DND-41 (cell line): ENCODE measurements around the gene ZNF394.

Experiments
- ATAC-seq: fragments of 200-7000 bp; cut with Tn5 transposase; 3 replicates; pipeline ENCODE4 v1.9.1; 2021; ENCODE audit warnings: low read depth; ENCODE audit not compliant: insufficient read depth
- DNase-seq: peaks from one replicate; pipeline ENCODE4 v3.0.0-alpha.2; 2020
- H2AFZ ChIP-seq: 2 replicates; pipeline ENCODE4 v1.6.0; 2012; ENCODE audit warnings: low read depth, low read length
- H3K27ac ChIP-seq: 2 replicates; pipeline ENCODE4 v1.5.1; 2012; ENCODE audit warnings: low read length, inconsistent platforms
- H3K27me3 ChIP-seq: fragments of 200-600 bp; sonication (generic); 2 replicates; pipeline ENCODE4 v1.6.0; 2012; ENCODE audit warnings: low read length, mild to moderate bottlenecking, inconsistent platforms; ENCODE audit not compliant: insufficient read depth, poor library complexity
- H3K36me3 ChIP-seq: 2 replicates; pipeline ENCODE4 v1.5.1; 2012; ENCODE audit warnings: low read length, inconsistent platforms; ENCODE audit not compliant: insufficient read depth
- H3K4me1 ChIP-seq: 2 replicates; pipeline ENCODE4 v1.5.1; 2012; ENCODE audit warnings: mild to moderate bottlenecking, low read length; ENCODE audit not compliant: insufficient read depth
- H3K4me2 ChIP-seq: 2 replicates; pipeline ENCODE4 v1.6.0; 2012; ENCODE audit warnings: mild to moderate bottlenecking, moderate library complexity, low read length, inconsistent platforms; ENCODE audit not compliant: insufficient read depth
- H3K4me3 ChIP-seq, 2 experiments: fragments of 200-600 bp in 1 of 2; shearing (Covaris generic) in 1 of 2; 2 replicates each; pipeline ENCODE4 v1.5.1; 2012 to 2016; ENCODE audit warnings: inconsistent platforms in 2 of 2, low read length in 2 of 2, mild to moderate bottlenecking in 2 of 2, low read depth in 1 of 2, moderate library complexity in 1 of 2
- H3K79me2 ChIP-seq: 2 replicates; pipeline ENCODE4 v1.6.0; 2012; ENCODE audit warnings: low read length, inconsistent platforms; ENCODE audit not compliant: insufficient read depth
- H3K9ac ChIP-seq: 2 replicates; pipeline ENCODE4 v1.6.0; 2012; ENCODE audit warnings: low read depth, mild to moderate bottlenecking, inconsistent platforms, low read length, moderate library complexity
- H3K9me3 ChIP-seq: 2 replicates; pipeline ENCODE4 v1.5.1; 2012; ENCODE audit warnings: low read length, moderate library complexity, mild to moderate bottlenecking, inconsistent platforms; ENCODE audit not compliant: insufficient read depth, severe bottlenecking
- H4K20me1 ChIP-seq: 2 replicates; pipeline ENCODE4 v1.6.0; 2012; ENCODE audit warnings: low read length; ENCODE audit not compliant: insufficient read depth
- EZH2 ChIP-seq: IDR thresholded peaks from 3 replicates; pipeline ENCODE4 v1.6.1; 2012; ENCODE audit warnings: borderline replicate concordance, low read depth, mild to moderate bottlenecking, moderate library complexity, low read length, inconsistent platforms; ENCODE audit not compliant: severe bottlenecking
- TF ChIP-seq, protein P1 (sequence below): IDR thresholded peaks from 2 replicates; pipeline ENCODE4 v1.5.1; 2012; ENCODE audit warnings: borderline replicate concordance, low read length, moderate library complexity, mild to moderate bottlenecking; ENCODE audit not compliant: poor library complexity, severe bottlenecking; ENCODE audit errors: extremely low read depth

ZNF394 gene

DNA sequence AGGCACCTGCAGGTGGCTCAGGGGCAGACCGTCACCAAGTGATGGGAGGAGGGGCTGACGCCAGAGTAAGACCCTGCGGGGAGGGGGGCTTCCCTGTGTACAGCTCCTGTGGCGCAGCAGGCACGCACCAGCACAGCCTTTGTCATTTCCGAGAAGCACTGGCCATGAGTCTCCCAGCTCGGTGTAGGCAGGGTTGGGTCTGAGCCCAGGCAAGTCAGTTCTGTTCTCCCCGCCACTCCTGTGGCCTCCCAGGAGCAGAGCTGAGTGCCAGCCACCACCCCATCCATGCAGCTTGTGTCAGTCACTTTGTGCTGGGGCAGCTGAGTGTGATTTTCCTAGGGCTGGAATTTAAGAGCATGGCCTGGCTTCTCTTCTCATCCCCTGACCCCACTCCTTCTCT lies 48.1 kb downstream of the ZNF394 start:
- Histone ChIP-seq H3K27ac (no peak overlapping the region), H3K79me2 (peaks cover 40% of the 10 kb centered on the region), H3K4me3 (no peak overlapping the region), H4K20me1 (peaks cover 56% of the 10 kb centered on the region), H3K9me3 (no peaks in the 10 kb centered on the region), H3K27me3 (no peaks in the 10 kb centered on the region), H2AFZ (no peak overlapping the region), H3K36me3 (peaks cover 96% of the 10 kb centered on the region), H3K9ac (no peak overlapping the region), H3K4me2 (no peak overlapping the region), H3K4me1 (no peaks in the 10 kb centered on the region)
- no peak for ATAC-seq
- no peak for TF ChIP-seq EZH2
- TF ChIP-seq, protein P1, sequence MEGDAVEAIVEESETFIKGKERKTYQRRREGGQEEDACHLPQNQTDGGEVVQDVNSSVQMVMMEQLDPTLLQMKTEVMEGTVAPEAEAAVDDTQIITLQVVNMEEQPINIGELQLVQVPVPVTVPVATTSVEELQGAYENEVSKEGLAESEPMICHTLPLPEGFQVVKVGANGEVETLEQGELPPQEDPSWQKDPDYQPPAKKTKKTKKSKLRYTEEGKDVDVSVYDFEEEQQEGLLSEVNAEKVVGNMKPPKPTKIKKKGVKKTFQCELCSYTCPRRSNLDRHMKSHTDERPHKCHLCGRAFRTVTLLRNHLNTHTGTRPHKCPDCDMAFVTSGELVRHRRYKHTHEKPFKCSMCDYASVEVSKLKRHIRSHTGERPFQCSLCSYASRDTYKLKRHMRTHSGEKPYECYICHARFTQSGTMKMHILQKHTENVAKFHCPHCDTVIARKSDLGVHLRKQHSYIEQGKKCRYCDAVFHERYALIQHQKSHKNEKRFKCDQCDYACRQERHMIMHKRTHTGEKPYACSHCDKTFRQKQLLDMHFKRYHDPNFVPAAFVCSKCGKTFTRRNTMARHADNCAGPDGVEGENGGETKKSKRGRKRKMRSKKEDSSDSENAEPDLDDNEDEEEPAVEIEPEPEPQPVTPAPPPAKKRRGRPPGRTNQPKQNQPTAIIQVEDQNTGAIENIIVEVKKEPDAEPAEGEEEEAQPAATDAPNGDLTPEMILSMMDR: no peak
- no peak for DNase-seq

DNA sequence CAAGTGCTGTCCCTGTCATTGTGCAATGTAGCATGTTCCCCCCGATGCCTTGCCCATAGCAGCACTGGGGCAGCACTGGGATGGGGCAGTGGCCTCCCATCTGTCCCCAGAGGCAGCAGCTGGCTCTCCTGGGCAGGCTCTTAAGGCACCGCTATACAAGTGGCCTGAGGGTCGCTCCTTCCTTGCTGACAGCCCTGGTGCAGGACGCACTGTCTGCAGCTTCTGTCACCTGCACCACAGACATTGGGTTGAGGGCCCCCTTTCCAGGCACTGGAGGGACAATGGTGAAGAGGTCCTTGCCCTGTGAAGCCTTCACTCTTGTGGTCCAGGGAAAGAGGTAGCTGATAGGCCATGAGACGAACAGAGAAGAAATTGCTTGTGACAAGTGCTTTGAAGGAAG lies 50.8 kb downstream of the ZNF394 start:
- Histone ChIP-seq H3K4me2 (no peak overlapping the region), H3K27me3 (no peaks in the 10 kb centered on the region), H3K27ac (no peak overlapping the region), H2AFZ (no peak overlapping the region), H3K36me3 (peaks cover 95% of the 10 kb centered on the region), H3K4me3 (no peak overlapping the region), H3K4me1 (no peaks in the 10 kb centered on the region), H3K79me2 (peaks cover 30% of the 10 kb centered on the region), H3K9me3 (no peaks in the 10 kb centered on the region), H4K20me1 (peaks cover 38% of the 10 kb centered on the region), H3K9ac (no peak overlapping the region)
- TF ChIP-seq, protein P1: no peak
- no peak for TF ChIP-seq EZH2
- ATAC-seq: no peak
- DNase-seq: no peak

DNA sequence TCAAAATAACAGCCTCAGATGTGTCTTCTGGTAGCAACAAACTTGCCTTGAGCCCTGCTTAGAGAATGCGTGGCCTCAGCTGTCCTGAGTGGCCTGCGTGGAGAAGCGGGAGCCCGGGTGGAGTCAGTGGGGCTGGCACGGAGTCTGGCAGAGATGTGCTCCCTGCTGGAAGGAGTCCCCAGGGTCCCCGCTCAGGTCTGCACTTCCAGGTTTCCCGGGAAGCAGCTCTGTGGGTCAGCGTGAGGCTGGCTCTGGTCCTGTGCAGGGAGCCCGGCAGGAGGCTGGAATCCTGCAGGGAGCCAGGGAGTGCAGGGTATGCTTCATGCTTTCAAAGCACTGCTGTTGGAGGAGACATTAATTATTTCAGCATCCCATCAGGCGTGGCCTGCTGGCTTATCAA lies 51.2 kb downstream of the ZNF394 start:
- Histone ChIP-seq H3K9ac (no peak overlapping the region), H3K79me2 (peaks cover 32% of the 10 kb centered on the region), H3K36me3 (peaks cover 92% of the 10 kb centered on the region), H4K20me1 (peaks cover 37% of the 10 kb centered on the region), H3K4me2 (no peak overlapping the region), H2AFZ (no peak overlapping the region), H3K9me3 (no peaks in the 10 kb centered on the region), H3K4me1 (no peaks in the 10 kb centered on the region), H3K27ac (no peak overlapping the region), H3K4me3 (no peak overlapping the region), H3K27me3 (no peaks in the 10 kb centered on the region)
- TF ChIP-seq, protein P1: no peak
- no peak for TF ChIP-seq EZH2
- ATAC-seq (no peak), DNase-seq (no peak)

DNA sequence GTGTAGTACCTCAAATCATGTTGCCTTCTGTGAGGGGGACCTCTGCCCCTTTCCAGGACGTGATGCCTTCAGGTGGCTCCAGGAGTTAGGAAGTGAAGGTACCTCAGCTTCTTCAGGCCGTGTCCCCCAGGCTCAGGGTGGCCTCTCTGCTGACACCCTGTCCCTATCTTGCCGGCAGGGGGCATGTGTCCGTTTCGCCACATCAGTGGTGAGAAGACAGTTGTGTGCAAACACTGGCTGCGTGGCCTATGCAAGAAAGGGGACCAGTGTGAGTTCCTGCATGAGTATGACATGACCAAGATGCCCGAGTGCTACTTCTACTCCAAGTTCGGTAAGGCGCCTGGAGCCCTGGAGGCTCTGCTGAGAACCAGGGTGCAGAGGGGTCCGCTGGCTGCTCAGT lies 52.1 kb downstream of the ZNF394 start:
- no peaks in the 10 kb centered on the region for H3K27me3 ChIP-seq
- H3K4me3 ChIP-seq: no peak overlapping the region
- no peaks in the 10 kb centered on the region for H3K9me3 ChIP-seq
- no peak overlapping the region for H2AFZ ChIP-seq
- no peak overlapping the region for H3K9ac ChIP-seq
- H4K20me1 ChIP-seq: peaks cover 29% of the 10 kb centered on the region
- DNase-seq (no peak), ATAC-seq (no peak)
- no peak overlapping the region for H3K4me2 ChIP-seq
- no peak overlapping the region for H3K27ac ChIP-seq
- peaks cover 39% of the 10 kb centered on the region for H3K79me2 ChIP-seq
- no peaks in the 10 kb centered on the region for H3K4me1 ChIP-seq
- TF ChIP-seq, protein P1: peak; percentile 34
- TF ChIP-seq EZH2: no peak
- H3K36me3 ChIP-seq: peaks cover 92% of the 10 kb centered on the region
